NCI-H510A treated with DMSO at 0.1 percent for 48 hours (cell line): ENCODE measurements around the gene PRCC.

ENCODE experiments used
- DNase-seq: peaks from one replicate; lab custom pipeline; 2025; lab: John Stamatoyannopoulos, UW

The PRCC gene

DNA sequence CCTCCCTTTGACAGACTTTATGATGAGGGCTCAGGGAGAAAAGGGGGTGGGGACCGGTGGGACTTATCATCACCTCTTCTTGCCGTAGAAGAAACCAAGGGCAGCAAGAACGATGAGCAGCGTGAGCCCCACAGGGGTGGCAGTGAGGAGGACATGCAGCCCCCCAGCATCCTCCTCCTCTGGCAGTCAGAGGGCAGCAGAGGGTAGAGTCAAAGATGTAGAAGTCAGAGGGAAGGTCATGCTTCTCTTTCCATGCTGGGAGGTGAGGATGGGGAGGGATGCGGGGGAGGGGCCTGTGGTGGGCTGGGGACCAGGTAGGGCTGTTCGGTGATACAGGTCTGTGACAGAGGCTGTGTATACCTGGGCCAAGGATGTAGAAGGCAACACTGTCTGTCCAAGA lies 76.8 kb downstream of the PRCC start:
- no peak for DNase-seq

DNA sequence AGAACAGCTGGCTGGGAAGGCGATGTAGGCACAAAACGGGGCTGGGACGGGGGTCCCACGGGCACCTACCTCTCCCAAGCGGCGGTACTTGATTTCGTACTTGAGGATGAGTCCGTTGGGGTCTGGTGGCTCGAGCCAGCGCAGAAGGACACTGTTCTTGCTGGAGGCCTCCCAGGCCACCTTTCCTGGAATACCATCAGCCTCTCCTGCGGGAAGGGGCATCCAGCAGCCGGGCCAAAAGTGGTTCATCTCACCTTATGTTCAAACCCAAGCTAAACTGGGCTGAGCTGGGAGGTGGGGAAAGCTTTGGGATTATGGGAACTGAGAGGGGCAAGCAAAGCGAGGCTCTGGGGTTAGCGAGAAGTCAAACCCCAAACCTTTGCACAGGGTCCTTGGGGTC lies 77.3 kb downstream of the PRCC start:
- DNase-seq, result no peak

DNA sequence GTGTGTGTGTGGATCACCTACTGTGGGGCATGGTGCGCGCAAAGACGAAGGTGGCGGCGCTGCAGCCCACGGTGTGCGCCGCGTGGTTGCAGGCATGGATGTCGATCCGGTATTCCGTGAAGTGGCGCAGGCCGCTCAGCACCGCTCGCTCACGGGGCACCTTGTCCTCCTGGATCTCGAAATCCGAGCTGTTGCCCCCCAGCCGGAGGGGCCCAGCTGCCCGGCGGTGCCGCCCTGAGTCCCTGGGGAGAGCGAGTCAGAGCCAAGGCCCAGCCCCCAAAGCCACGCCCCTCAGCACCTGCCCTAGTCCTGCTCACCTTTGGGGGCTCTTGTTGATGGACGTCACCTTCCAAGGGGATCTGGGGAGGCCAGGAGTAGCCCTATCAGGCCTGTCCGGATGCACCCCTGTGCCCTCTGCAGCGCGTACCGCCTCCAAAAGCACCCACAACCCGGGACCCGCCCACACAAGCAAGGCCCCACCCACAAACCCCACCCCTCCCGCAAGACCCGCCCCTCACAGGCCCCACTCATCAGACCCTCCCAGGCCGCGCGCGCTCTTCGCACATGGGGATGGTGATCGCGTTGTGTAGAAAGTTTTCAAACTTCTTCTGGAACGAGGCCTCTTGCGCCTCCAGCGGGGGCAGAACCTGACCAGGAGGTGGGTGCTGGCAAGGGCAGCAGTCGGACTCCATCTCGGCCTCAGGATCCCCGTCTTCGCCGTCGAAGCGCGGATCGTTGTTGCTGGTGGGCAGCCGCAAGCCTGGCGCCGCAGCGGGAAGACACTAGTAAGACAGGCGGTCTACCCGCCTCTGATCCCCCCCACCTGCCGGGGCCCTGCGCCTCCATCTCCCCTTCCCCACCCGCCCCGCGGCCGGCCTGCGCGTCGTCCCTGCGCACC lies 78.0 kb downstream of the PRCC start:
- no peak for DNase-seq

DNA sequence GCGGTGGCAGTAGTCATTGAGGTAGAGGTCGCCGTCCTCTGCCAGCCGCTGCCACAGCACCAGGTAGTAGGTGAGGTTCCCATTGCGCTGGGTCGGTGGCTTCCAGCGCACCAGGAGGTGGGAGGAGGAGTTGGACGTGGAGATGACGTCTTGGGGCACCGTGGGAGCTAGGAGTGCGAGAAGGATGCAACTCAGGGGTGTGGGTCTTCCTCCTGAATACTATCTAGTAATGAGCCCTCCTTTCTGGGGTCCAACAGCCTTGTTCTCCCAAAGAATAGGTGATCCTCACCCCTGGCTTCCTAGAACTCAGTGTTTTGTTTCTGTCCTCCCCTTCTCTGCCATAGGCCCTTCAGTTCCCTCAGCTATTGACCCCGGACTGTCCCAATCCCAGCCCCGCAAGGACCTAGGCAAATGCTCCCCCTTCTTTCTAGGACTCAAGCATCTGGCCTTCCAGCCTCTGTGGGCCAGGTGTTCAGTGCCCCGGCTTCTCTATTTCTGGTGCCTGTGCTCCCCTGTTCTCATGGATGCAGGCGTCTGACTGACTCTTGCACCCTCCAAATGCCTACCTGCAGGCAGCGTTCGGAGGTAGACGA lies 78.7 kb downstream of the PRCC start:
- DNase-seq, result no peak

DNA sequence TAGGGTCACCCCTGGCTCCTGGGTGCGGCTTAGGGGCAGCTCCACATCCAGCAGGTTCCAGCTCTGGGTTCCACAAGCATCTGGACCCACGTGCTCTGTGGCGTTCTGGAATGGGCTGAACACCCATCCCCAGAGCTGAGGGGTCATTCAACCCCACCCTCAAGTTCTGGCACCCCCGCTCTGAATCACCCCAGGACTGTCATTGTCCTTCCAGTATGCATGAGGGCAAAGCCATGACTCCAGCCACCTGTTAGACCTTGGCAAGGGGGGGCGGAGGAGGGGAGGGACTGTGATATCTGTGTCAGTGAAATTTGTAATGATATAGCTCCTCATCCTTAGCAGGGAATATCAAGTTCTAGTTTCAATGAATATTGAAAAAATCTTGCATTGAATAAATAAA lies 79.3 kb downstream of the PRCC start:
- DNase-seq, result no peak

DNA sequence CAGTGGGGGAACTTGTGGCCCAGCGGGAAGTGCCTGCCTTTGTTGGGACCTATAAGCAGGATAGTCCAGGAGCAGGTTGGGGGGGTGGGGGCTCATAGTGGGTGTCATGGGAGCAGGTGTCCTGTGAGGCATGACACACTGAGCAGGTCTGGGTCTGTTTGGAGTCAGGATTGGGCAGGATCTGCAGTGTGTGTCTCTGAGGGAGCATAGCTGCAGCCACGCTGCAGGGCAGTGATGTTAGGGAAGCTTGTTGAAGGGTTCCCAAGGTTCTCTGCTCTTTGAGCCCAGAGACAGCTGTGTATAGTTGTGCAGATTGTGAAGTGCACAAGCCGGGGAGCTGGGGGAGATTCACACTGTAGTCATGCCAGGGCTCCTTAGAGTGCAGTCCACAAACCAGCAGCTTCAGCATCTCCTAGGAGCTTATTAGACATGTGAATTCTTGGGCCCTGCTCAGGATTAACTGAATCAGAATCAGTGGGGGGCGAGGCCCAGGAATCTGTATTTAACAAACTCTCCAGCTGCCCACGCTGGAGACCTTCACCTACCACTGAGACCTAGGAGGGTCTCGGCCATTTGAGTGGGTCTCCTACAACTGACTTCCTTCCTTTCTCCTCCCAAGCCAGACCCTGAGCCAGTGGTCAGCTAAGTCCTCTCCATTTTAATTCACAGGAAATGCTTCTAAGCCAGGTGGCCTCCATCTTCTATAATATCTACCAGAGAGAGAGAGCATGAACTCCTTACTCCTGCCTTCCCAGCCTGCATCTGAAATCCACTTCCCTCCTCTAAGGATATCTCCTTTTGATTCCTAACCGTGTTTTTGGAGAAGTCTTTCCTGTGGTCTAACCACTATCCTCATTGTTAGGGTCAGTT lies 80.5 kb downstream of the PRCC start:
- no peak for DNase-seq

DNA sequence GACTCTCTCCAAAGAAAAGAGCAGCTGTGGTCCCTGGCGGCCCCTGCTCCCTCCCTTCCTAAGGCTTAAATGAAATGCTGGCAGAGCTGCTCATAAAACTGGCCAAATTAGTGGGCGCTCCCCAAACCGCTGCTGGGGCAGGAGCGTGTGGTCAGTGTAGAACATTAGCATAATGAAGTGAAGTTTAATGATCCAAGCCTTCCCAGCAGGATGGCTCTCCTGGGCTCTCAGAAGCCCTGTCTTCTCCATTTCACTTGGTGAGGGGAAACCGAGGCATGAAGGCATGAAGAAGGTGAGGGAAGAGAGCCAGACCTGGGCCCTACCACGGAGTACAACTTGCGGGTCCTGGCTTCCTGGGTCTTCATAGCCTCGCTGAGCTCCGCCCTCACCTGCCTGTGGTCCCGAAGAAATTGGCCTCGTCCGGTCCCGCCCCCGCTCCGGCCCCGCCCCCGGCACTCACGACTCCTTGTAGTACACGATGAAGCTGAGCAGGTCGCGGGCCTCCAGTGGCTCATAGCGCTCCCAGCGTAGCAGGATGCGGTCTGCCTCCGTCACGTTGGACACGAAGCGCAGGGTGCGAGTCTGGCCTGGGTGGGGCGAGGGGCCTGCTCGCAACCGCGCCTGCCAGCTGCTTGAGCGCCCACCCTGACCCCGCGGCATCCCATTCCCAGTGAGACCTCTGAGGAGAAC lies 81.3 kb downstream of the PRCC start:
- no peak for DNase-seq

DNA sequence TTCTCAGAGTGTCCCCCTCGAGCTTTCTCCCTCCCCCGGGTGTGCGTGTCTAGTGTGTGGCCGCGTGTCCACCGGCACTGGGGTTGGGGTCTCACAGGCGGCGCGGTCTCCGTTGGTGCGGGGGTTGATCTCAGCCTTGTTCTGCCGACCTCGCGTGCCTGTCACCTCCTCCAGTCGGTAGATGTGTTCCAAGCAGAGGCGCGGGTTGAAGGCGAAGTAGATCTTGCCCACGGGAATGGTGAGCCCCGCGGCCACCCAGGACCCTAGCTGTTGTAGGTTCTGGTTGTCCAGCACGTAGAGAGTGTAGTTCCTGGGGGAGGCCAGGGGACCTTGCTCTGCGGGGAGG lies 81.8 kb downstream of the PRCC start:
- DNase-seq, result no peak
